Measurements from ENCODE around the gene NOVA2. TPM values are rescaled to one million over a fixed set of nuclear protein-coding genes. Genes with fewer than 3 reads are reported as not detected.

Gene NOVA2
- polyA plus RNA-seq, 3 donors = not detected

GRCh38 chr19:46019270-46019669 is 45.6 kb upstream of the NOVA2 start:
- no peaks in the 10 kb centered on the region for H3K36me3 ChIP-seq (replicated peaks in 1 of 2; ENCODE audit: control insufficient read depth in 1 of 2, insufficient read depth in 2 of 2, low read length in 2 of 2)
- Mint-ChIP-seq H3K4me1 (peaks cover 36% of the 10 kb centered on the region), H3K27ac (no peak overlapping the region), H3K27me3 (ENCODE audit: low read depth in 3 of 3) (peaks cover 43 to 68% (median 50%) of the 10 kb centered on the region in 3 donors), H3K36me3 (peaks cover 16 to 24% of the 10 kb centered on the region in 2 donors), H3K9me3 (peaks cover 0 to 13% (median 9%) of the 10 kb centered on the region in 7 donors), H3K4me3 (no peak overlapping the region)
- no peak overlapping the region for H3K4me3 ChIP-seq (replicated peaks in 1 of 3; ENCODE audit: low read depth in 2 of 3, low read length in 3 of 3)
- no peak overlapping the region for H3K27ac ChIP-seq (ENCODE audit: low read depth in 1 of 2, low read length in 2 of 2)
- no peak for TF ChIP-seq CTCF (IDR thresholded peaks at IDR 0.05)
- H4K20me1 ChIP-seq (ENCODE audit: insufficient read depth, low read length) = peaks cover 24% of the 10 kb centered on the region
- intact Hi-C loops (cut with micrococcal nuclease) = loop anchor here in 1 of 2 donors (10.0 kb wide), 1 partner anchor 176 kb away; no protein-coding TSS in a partner anchor
- H3K9me3 ChIP-seq (replicated peaks in 1 of 2; ENCODE audit: control insufficient read depth in 1 of 2, insufficient read depth in 1 of 2, low read length in 2 of 2) = peaks cover 0 to 6% of the 10 kb centered on the region in 2 donors
- DNase-seq = no peak
- H3K4me2 ChIP-seq (replicated peaks; ENCODE audit: extremely low read depth, low read length, poor library complexity, severe bottlenecking) = no peak overlapping the region
- no peak overlapping the region for H2AFZ ChIP-seq (ENCODE audit: insufficient read depth, low read depth, low read length, poor library complexity, severe bottlenecking)
- no peak overlapping the region for H3K9ac ChIP-seq (ENCODE audit: insufficient read depth, low read length, poor library complexity, severe bottlenecking)
- peaks cover 14 to 52% of the 10 kb centered on the region in 2 donors for H3K27me3 ChIP-seq (ENCODE audit: control insufficient read depth in 2 of 2, insufficient read depth in 2 of 2, low read length in 2 of 2)
- no peaks in the 10 kb centered on the region for H3K79me2 ChIP-seq (ENCODE audit: insufficient read depth, low read length)
- 92% methylated on average over 8 of the region's 13 CpGs for WGBS (ENCODE audit: insufficient coverage)
- H3K4me1 ChIP-seq (ENCODE audit: control insufficient read depth in 1 of 2, insufficient read depth in 2 of 2, low read length in 2 of 2) = peaks cover 31 to 43% of the 10 kb centered on the region in 2 donors

GRCh38 chr19:46018729-46019251 is 45.1 kb upstream of the NOVA2 start:
- H3K9me3 ChIP-seq (replicated peaks in 1 of 2; ENCODE audit: control insufficient read depth in 1 of 2, insufficient read depth in 1 of 2, low read length in 2 of 2) = peaks cover 0 to 6% of the 10 kb centered on the region in 2 donors
- Mint-ChIP-seq H3K27ac (no peak overlapping the region), H3K27me3 (ENCODE audit: low read depth in 3 of 3) (peaks cover 43 to 67% (median 47%) of the 10 kb centered on the region in 3 donors), H3K36me3 (peaks cover 16 to 29% of the 10 kb centered on the region in 2 donors), H3K4me3 (no peak overlapping the region), H3K4me1 (peaks cover 33% of the 10 kb centered on the region), H3K9me3 (peaks cover 0 to 13% (median 9%) of the 10 kb centered on the region in 7 donors)
- no peak for DNase-seq
- no peak overlapping the region for H3K4me2 ChIP-seq (replicated peaks; ENCODE audit: extremely low read depth, low read length, poor library complexity, severe bottlenecking)
- peaks cover 31 to 45% of the 10 kb centered on the region in 2 donors for H3K4me1 ChIP-seq (ENCODE audit: control insufficient read depth in 1 of 2, insufficient read depth in 2 of 2, low read length in 2 of 2)
- no peak for TF ChIP-seq CTCF (IDR thresholded peaks at IDR 0.05)
- H3K36me3 ChIP-seq (replicated peaks in 1 of 2; ENCODE audit: control insufficient read depth in 1 of 2, insufficient read depth in 2 of 2, low read length in 2 of 2) = no peaks in the 10 kb centered on the region
- intact Hi-C loops (cut with micrococcal nuclease) = loop anchor here in 1 of 2 donors (10.0 kb wide), 1 partner anchor 176 kb away; no protein-coding TSS in a partner anchor
- H3K27ac ChIP-seq (ENCODE audit: low read depth in 1 of 2, low read length in 2 of 2) = no peak overlapping the region
- no peak overlapping the region for H3K9ac ChIP-seq (ENCODE audit: insufficient read depth, low read length, poor library complexity, severe bottlenecking)
- no peaks in the 10 kb centered on the region for H3K79me2 ChIP-seq (ENCODE audit: insufficient read depth, low read length)
- peaks cover 18 to 52% of the 10 kb centered on the region in 2 donors for H3K27me3 ChIP-seq (ENCODE audit: control insufficient read depth in 2 of 2, insufficient read depth in 2 of 2, low read length in 2 of 2)
- H3K4me3 ChIP-seq (replicated peaks in 1 of 3; ENCODE audit: low read depth in 2 of 3, low read length in 3 of 3) = no peak overlapping the region
- H4K20me1 ChIP-seq (ENCODE audit: insufficient read depth, low read length) = peaks cover 24% of the 10 kb centered on the region
- no peak overlapping the region for H2AFZ ChIP-seq (ENCODE audit: insufficient read depth, low read depth, low read length, poor library complexity, severe bottlenecking)
- 97% methylated on average over 9 of the region's 10 CpGs for WGBS (ENCODE audit: insufficient coverage)

Data from CD14-positive monocyte (primary cell).